H9 (cell line): ENCODE measurements around the gene GLCCI1. TPM values are rescaled to one million over a fixed set of nuclear protein-coding genes. Genes with fewer than 3 reads are reported as not detected.

ENCODE experiments used
- DNase-seq: peaks from one replicate; pipeline ENCODE4 v3.0.0-alpha.2; 2017
- H2AFZ ChIP-seq: one replicate; pipeline ENCODE4 v1.6.1; 2013; ENCODE audit warnings: mild to moderate bottlenecking, low read length, control low read depth, moderate library complexity
- H2AK5ac ChIP-seq: 2 replicates; pipeline ENCODE4 v1.6.1; 2013; ENCODE audit warnings: low read length, control low read depth, mixed read lengths; ENCODE audit not compliant: insufficient read length
- H2BK120ac ChIP-seq: one replicate; pipeline ENCODE4 v1.6.1; 2013; ENCODE audit warnings: low read depth, mild to moderate bottlenecking, low read length, control low read depth, inconsistent platforms; ENCODE audit not compliant: poor library complexity, severe bottlenecking
- H2BK12ac ChIP-seq: 2 replicates; pipeline ENCODE4 v1.6.1; 2013; ENCODE audit warnings: low read length, control low read depth, mixed read lengths, low read depth; ENCODE audit not compliant: insufficient read length
- H2BK15ac ChIP-seq: 2 replicates; pipeline ENCODE4 v1.6.1; 2013; ENCODE audit warnings: low read depth, low read length, control low read depth
- H2BK20ac ChIP-seq: one replicate; pipeline ENCODE4 v1.6.1; 2013; ENCODE audit warnings: low read depth, mild to moderate bottlenecking, low read length, control low read depth, inconsistent platforms; ENCODE audit not compliant: poor library complexity, severe bottlenecking
- H2BK5ac ChIP-seq: 2 replicates; pipeline ENCODE4 v1.6.1; 2013; ENCODE audit warnings: low read length, control low read depth, mixed read lengths; ENCODE audit not compliant: insufficient read length
- H3K14ac ChIP-seq: 2 replicates; pipeline ENCODE4 v1.6.1; 2013; ENCODE audit warnings: low read length, control low read depth; ENCODE audit not compliant: insufficient read depth
- H3K18ac ChIP-seq: 2 replicates; pipeline ENCODE4 v1.6.1; 2013; ENCODE audit warnings: low read depth, mild to moderate bottlenecking, mixed read lengths, low read length, control low read depth; ENCODE audit not compliant: insufficient read length
- H3K23ac ChIP-seq: 2 replicates; pipeline ENCODE4 v1.6.1; 2013; ENCODE audit warnings: low read length, control low read depth, mixed read lengths, low read depth; ENCODE audit not compliant: insufficient read length
- H3K23me2 ChIP-seq: 2 replicates; pipeline ENCODE4 v1.6.1; 2013; ENCODE audit warnings: low read depth, mild to moderate bottlenecking, mixed read lengths, low read length, control low read depth; ENCODE audit not compliant: insufficient read length, poor library complexity, severe bottlenecking
- H3K27ac ChIP-seq: 2 replicates; pipeline ENCODE4 v1.5.1; 2013; ENCODE audit warnings: low read length, control low read depth, mixed read lengths, low read depth; ENCODE audit not compliant: insufficient read length
- H3K27me3 ChIP-seq: 2 replicates; pipeline ENCODE4 v1.6.1; 2013; ENCODE audit warnings: low read length, control low read depth, inconsistent platforms; ENCODE audit not compliant: insufficient read depth
- H3K4ac ChIP-seq: 2 replicates; pipeline ENCODE4 v1.6.1; 2013; ENCODE audit warnings: low read depth, mild to moderate bottlenecking, control low read depth, inconsistent platforms, low read length, moderate library complexity
- H3K4me1 ChIP-seq: 2 replicates; pipeline ENCODE4 v1.6.1; 2013; ENCODE audit warnings: low read length, control low read depth, inconsistent platforms; ENCODE audit not compliant: insufficient read depth
- H3K4me2 ChIP-seq: 2 replicates; pipeline ENCODE4 v1.6.1; 2013; ENCODE audit warnings: low read length, control low read depth, mixed read lengths; ENCODE audit not compliant: insufficient read length, insufficient read depth
- H3K56ac ChIP-seq: 2 replicates; pipeline ENCODE4 v1.6.1; 2013; ENCODE audit warnings: low read depth, mild to moderate bottlenecking, mixed read lengths, low read length, control low read depth; ENCODE audit not compliant: insufficient read length
- H3K79me1 ChIP-seq: 2 replicates; pipeline ENCODE4 v1.6.1; 2013; ENCODE audit warnings: low read depth, mild to moderate bottlenecking, moderate library complexity, low read length, control low read depth, inconsistent platforms; ENCODE audit not compliant: insufficient read depth, poor library complexity, severe bottlenecking
- H3K79me2 ChIP-seq: 2 replicates; pipeline ENCODE4 v1.6.1; 2013; ENCODE audit warnings: low read length, control low read depth, inconsistent platforms; ENCODE audit not compliant: insufficient read depth
- H3K9ac ChIP-seq: 2 replicates; pipeline ENCODE4 v1.6.1; 2013; ENCODE audit warnings: low read length, control low read depth, mixed read lengths; ENCODE audit not compliant: insufficient read length; ENCODE audit errors: extremely low read depth
- H3K9me3 ChIP-seq: one replicate; pipeline ENCODE4 v1.6.1; 2013; ENCODE audit warnings: low read depth, low read length, inconsistent platforms; ENCODE audit not compliant: control insufficient read depth
- H3T11ph ChIP-seq: one replicate; pipeline ENCODE4 v1.6.1; 2013; ENCODE audit warnings: mild to moderate bottlenecking, low read length, control low read depth, inconsistent platforms
- H4K20me1 ChIP-seq: one replicate; pipeline ENCODE4 v1.6.1; 2013; ENCODE audit not compliant: control insufficient read depth, insufficient read length, insufficient read depth
- H4K5ac ChIP-seq: 2 replicates; pipeline ENCODE4 v1.6.1; 2013; ENCODE audit warnings: low read depth, mild to moderate bottlenecking, mixed read lengths, low read length, control low read depth; ENCODE audit not compliant: insufficient read length
- H4K8ac ChIP-seq: replicated peaks from 2 replicates; pipeline ENCODE4 v1.6.1; 2013; ENCODE audit warnings: low read length, control low read depth, mixed read lengths, low read depth; ENCODE audit not compliant: insufficient read length
- H4K91ac ChIP-seq: 2 replicates; pipeline ENCODE4 v1.6.1; 2013; ENCODE audit warnings: low read depth, mild to moderate bottlenecking, moderate library complexity, mixed read lengths, low read length, control low read depth; ENCODE audit not compliant: insufficient read length
- H3K27ac Mint-ChIP-seq, 3 experiments: 2 replicates in 2 of 3; 3 replicates in 1 of 3; pipeline ENCODE4 v1.8.0; 2020 to 2021; ENCODE audit warnings: mixed read lengths in 3 of 3, mild to moderate bottlenecking in 1 of 3, moderate library complexity in 1 of 3
- H3K27me3 Mint-ChIP-seq: 2 replicates; pipeline ENCODE4 v1.8.0; 2021; ENCODE audit warnings: low read depth, mild to moderate bottlenecking, moderate library complexity, mixed read lengths
- H3K36me3 Mint-ChIP-seq, 3 experiments: 2 replicates in 2 of 3; 3 replicates in 1 of 3; pipeline ENCODE4 v1.8.0; 2020 to 2021; ENCODE audit warnings: low read depth in 3 of 3, mixed read lengths in 3 of 3; ENCODE audit not compliant: insufficient read depth in 1 of 3
- H3K4me1 Mint-ChIP-seq, 2 experiments: 2 replicates each; pipeline ENCODE4 v1.8.0; 2020; ENCODE audit warnings: mixed read lengths in 2 of 2
- H3K4me3 Mint-ChIP-seq, 2 experiments: 2 replicates in 1 of 2; 3 replicates in 1 of 2; pipeline ENCODE4 v1.8.0; 2020 to 2021; ENCODE audit warnings: mild to moderate bottlenecking in 2 of 2, mixed read lengths in 2 of 2, moderate library complexity in 1 of 2
- H3K9me3 Mint-ChIP-seq, 2 experiments: 2 replicates in 1 of 2; 3 replicates in 1 of 2; pipeline ENCODE4 v1.8.0; 2020; ENCODE audit warnings: mild to moderate bottlenecking in 2 of 2, mixed read lengths in 2 of 2, moderate library complexity in 1 of 2
- CTCF ChIP-seq: fragments of 200-600 bp; sonication (generic); conservative IDR thresholded peaks from 3 replicates; pipeline ENCODE4 v1.8.0; 2021; ENCODE audit warnings: antibody characterized with exemption, mild to moderate bottlenecking
- WGBS: extraction: QIAGEN DNeasy Blood & Tissue Kit; methylation state at CpG from one replicate; pipeline ENCODE4 v1.1.7; 2013; ENCODE audit warnings: missing lambda C conversion rate, low lambda C conversion rate, mixed read lengths; ENCODE audit not compliant: insufficient read length; ENCODE audit errors: extremely low coverage; 5-methylcytosine and 5-hydroxymethylcytosine counted together
- total RNA-seq: library from RNA; stranded (reverse); gene quantifications from 2 replicates; pipeline ENCODE4 v1.2.1, GENCODE V29; 2021

The GLCCI1 gene
- total RNA-seq, 1 experiment from 2014 or later: 19.1 TPM

- Mint-ChIP-seq H3K27ac (no peak overlapping the region), H3K36me3 (no peaks in the 10 kb centered on the region), H3K4me3 (no peak overlapping the region), H3K9me3 (no peaks in the 10 kb centered on the region), H3K27me3 (no peaks in the 10 kb centered on the region), H3K4me1 (peaks cover 4 to 6% of the 10 kb centered on the region in 2 experiments)
- Histone ChIP-seq H3K4me1 (no peaks in the 10 kb centered on the region), H2BK20ac (no peak overlapping the region), H3K23me2 (peaks cover 3% of the 10 kb centered on the region), H3K27ac (no peak overlapping the region), H2BK120ac (no peak overlapping the region), H3K56ac (no peak overlapping the region), H3K79me2 (no peaks in the 10 kb centered on the region), H3K9me3 (no peaks in the 10 kb centered on the region), H3K27me3 (no peaks in the 10 kb centered on the region), H2BK15ac (no peak overlapping the region), H3K4ac (no peak overlapping the region), H2AFZ (no peak overlapping the region), H4K91ac (no peak overlapping the region), H4K8ac (no peak overlapping the region), H3K9ac (no peak overlapping the region), H3K23ac (no peak overlapping the region), H3K4me2 (no peak overlapping the region), H2AK5ac (no peak overlapping the region), H3T11ph (no peak overlapping the region), H3K18ac (no peak overlapping the region), H2BK12ac (no peak overlapping the region), H3K14ac (no peak overlapping the region), H2BK5ac (no peak overlapping the region), H3K79me1 (no peaks in the 10 kb centered on the region), H4K20me1 (no peaks in the 10 kb centered on the region), H4K5ac (no peak overlapping the region)
- no CpG with 5 or more reads among the region's 2 CpGs for WGBS
- no peak for TF ChIP-seq CTCF
- DNase-seq: no peak
Measured at GRCh38 chr7:7964691-7965090, 3.9 kb upstream of the GLCCI1 start.
